PC-9 (cell line): ENCODE results near the gene SH3RF3. TPM values are rescaled to one million over a fixed set of nuclear protein-coding genes. Genes with fewer than 3 reads are reported as not detected.
"Not testable (repeated sequence)": the region's sequence is repeated elsewhere in the genome, so short reads cannot be mapped to it uniquely, and the experiment has no call there.

Source experiments
- BruUV-seq: library from RNA; stranded (reverse); fragments of 400-500 nt; replicated peaks from 2 replicates; lab custom pipeline; 2021; lab: Mats Ljungman, UMichigan
- CTCF ChIA-PET: fragments of 300-600 bp; sonication (Branson Sonifier 250); formaldehyde crosslinking; loops from one replicate; lab custom pipeline; 2022; ENCODE audit warnings: antibody characterized with exemption; lab: Charles Lee
- POLR2A ChIA-PET: fragments of 300-600 bp; sonication (Branson Sonifier 250); formaldehyde crosslinking; loops from one replicate; lab custom pipeline; 2022; ENCODE audit warnings: antibody characterized with exemption; ENCODE audit not compliant: unreplicated experiment; lab: Charles Lee
- DNase-seq, 2 experiments: peaks; one replicate each; pipeline versions ENCODE4 v3.0.0 to v3.0.0-alpha.2; 2015 to 2022; ENCODE audit warnings: mixed read lengths in 1 of 2
- H2AFZ ChIP-seq: fragments of 200-600 bp; sonication (generic); 2 replicates; pipeline ENCODE4 v1.8.1; 2017; ENCODE audit warnings: antibody characterized with exemption
- H3F3A ChIP-seq: fragments of 200-600 bp; sonication (generic); 2 replicates; pipeline ENCODE4 v1.8.1; 2017; ENCODE audit warnings: antibody characterized with exemption, mild to moderate bottlenecking, low read depth; ENCODE audit not compliant: insufficient read depth
- H3K27ac ChIP-seq: fragments of 200-600 bp; sonication (generic); 2 replicates; pipeline ENCODE4 v1.6.1; 2016; ENCODE audit warnings: mixed run types
- H3K27me3 ChIP-seq: fragments of 200-600 bp; sonication (generic); 2 replicates; pipeline ENCODE4 v1.6.1; 2016; ENCODE audit warnings: low read depth, mixed run types; ENCODE audit not compliant: insufficient read depth
- H3K36me3 ChIP-seq: fragments of 200-600 bp; sonication (generic); 2 replicates; pipeline ENCODE4 v1.6.1; 2016; ENCODE audit warnings: low read depth, mixed run types
- H3K4me1 ChIP-seq: fragments of 200-600 bp; sonication (generic); replicated peaks from 2 replicates; pipeline ENCODE4 v1.6.1; 2016; ENCODE audit warnings: mixed run types; ENCODE audit not compliant: insufficient read depth
- H3K4me2 ChIP-seq: fragments of 200-600 bp; sonication (generic); 2 replicates; pipeline ENCODE4 v1.6.1; 2017; ENCODE audit warnings: mixed run types
- H3K4me3 ChIP-seq: fragments of 200-600 bp; sonication (generic); 2 replicates; pipeline ENCODE4 v1.6.1; 2016; ENCODE audit warnings: mixed run types
- H3K79me2 ChIP-seq: fragments of 200-600 bp; sonication (generic); 2 replicates; pipeline ENCODE4 v1.6.1; 2017; ENCODE audit warnings: low read depth, mixed run types
- H3K9me2 ChIP-seq: fragments of 200-600 bp; sonication (generic); 2 replicates; pipeline ENCODE4 v1.8.1; 2017; ENCODE audit warnings: mild to moderate bottlenecking; ENCODE audit not compliant: insufficient read depth
- H3K9me3 ChIP-seq: fragments of 200-600 bp; sonication (generic); 2 replicates; pipeline ENCODE4 v1.8.1; 2016; ENCODE audit warnings: low read depth; ENCODE audit not compliant: insufficient read depth
- H4K20me1 ChIP-seq: fragments of 200-600 bp; sonication (generic); 2 replicates; pipeline ENCODE4 v1.8.1; 2017; ENCODE audit not compliant: insufficient read depth
- EZH2 ChIP-seq: fragments of 200-600 bp; sonication (generic); IDR thresholded peaks from 2 replicates; pipeline ENCODE4 v1.8.0; 2017; ENCODE audit warnings: antibody characterized with exemption, low read depth
- intact Hi-C: fragments of 100-400 bp; cut with micrococcal nuclease; formaldehyde crosslinking; loops from one replicate; pipeline ENCODE4 v1.10.0; 2022; ENCODE audit not compliant: unreplicated experiment
- total RNA-seq: library from RNA; stranded (reverse); gene quantifications from 2 replicates; pipeline ENCODE4 v1.2.3, GENCODE V29; 2021
- TF ChIP-seq, protein P1 (sequence below): fragments of 200-600 bp; sonication (generic); conservative IDR thresholded peaks from 2 replicates; pipeline ENCODE4 v1.6.1; 2017; ENCODE audit warnings: mixed run types, antibody characterized with exemption, mild to moderate bottlenecking, moderate library complexity

SH3RF3 gene
- total RNA-seq, 1 experiment from 2014 or later: 6.1 TPM

DNA sequence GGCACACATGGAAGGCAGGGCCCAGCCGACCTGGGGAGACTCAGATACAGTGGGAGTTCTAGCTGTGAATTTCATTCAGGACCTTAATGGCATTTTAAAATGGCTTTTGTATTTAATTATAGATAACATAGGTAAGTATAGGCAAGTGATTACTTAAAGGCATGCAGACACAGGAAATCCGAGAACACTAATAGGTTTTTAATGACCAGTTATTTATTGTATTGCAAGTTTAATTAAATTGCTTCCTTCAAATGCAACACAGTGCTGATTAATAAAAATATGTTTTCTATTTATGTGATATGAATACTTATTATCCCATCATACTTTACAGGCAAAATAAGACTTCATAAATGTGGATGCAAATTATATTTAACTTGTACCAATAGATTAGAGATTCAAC lies 19.7 kb upstream of the SH3RF3 start:
- no peak overlapping the region for H3K27ac ChIP-seq
- H3K4me1 ChIP-seq: no peaks in the 10 kb centered on the region
- CTCF ChIA-PET: no interaction called here
- no peak overlapping the region for H3K4me3 ChIP-seq
- no peak for DNase-seq
- no peaks in the 10 kb centered on the region for H3K79me2 ChIP-seq
- H3F3A ChIP-seq: no peaks in the 10 kb centered on the region
- no peaks in the 10 kb centered on the region for H3K9me3 ChIP-seq
- no peaks in the 10 kb centered on the region for H3K9me2 ChIP-seq
- H3K27me3 ChIP-seq: no peaks in the 10 kb centered on the region
- H3K4me2 ChIP-seq: no peak overlapping the region
- POLR2A ChIA-PET: no interaction called here
- no peaks in the 10 kb centered on the region for H4K20me1 ChIP-seq
- no peak overlapping the region for H2AFZ ChIP-seq
- H3K36me3 ChIP-seq: no peaks in the 10 kb centered on the region
- intact Hi-C loops: no loop called here
- TF ChIP-seq, protein P1, sequence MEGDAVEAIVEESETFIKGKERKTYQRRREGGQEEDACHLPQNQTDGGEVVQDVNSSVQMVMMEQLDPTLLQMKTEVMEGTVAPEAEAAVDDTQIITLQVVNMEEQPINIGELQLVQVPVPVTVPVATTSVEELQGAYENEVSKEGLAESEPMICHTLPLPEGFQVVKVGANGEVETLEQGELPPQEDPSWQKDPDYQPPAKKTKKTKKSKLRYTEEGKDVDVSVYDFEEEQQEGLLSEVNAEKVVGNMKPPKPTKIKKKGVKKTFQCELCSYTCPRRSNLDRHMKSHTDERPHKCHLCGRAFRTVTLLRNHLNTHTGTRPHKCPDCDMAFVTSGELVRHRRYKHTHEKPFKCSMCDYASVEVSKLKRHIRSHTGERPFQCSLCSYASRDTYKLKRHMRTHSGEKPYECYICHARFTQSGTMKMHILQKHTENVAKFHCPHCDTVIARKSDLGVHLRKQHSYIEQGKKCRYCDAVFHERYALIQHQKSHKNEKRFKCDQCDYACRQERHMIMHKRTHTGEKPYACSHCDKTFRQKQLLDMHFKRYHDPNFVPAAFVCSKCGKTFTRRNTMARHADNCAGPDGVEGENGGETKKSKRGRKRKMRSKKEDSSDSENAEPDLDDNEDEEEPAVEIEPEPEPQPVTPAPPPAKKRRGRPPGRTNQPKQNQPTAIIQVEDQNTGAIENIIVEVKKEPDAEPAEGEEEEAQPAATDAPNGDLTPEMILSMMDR: no peak
- TF ChIP-seq EZH2: no peak
- no TSS peak for BruUV-seq

DNA sequence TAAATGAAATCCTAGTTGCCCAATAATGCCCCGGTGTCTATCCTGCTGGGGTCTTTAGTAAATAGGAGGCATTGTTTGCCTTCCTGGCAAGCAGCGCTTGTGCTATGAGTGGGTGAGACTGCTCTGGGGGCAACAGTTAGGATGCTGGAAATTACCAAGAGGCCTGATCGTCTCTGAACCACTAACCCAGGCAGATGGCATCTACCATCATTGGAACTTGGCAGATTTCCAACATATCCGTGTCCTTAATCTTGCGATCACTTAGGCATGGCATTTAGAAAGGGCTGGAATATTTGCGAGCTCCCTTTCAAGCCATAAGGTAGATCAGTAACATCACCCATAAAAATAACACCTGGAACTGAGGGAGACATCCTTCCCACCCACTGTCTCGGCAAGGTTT lies 18.8 kb upstream of the SH3RF3 start:
- DNase-seq: no peak
- TF ChIP-seq, protein P1: no peak
- no peak for TF ChIP-seq EZH2
- Histone ChIP-seq H3K4me2 (no peak overlapping the region), H3K36me3 (no peaks in the 10 kb centered on the region), H3K79me2 (no peaks in the 10 kb centered on the region), H3K4me3 (no peak overlapping the region), H3K9me3 (no peaks in the 10 kb centered on the region), H3K27ac (no peak overlapping the region), H3K4me1 (no peaks in the 10 kb centered on the region), H3F3A (no peaks in the 10 kb centered on the region), H4K20me1 (no peaks in the 10 kb centered on the region), H3K27me3 (no peaks in the 10 kb centered on the region), H3K9me2 (no peaks in the 10 kb centered on the region), H2AFZ (no peak overlapping the region)
- BruUV-seq: no TSS peak
- ChIA-PET POLR2A (no interaction called here), CTCF (no interaction called here)
- intact Hi-C loops: no loop called here

- H3F3A ChIP-seq, H3K27ac ChIP-seq, H3K79me2 ChIP-seq, H3K4me3 ChIP-seq, H3K27me3 ChIP-seq, BruUV-seq, H3K9me3 ChIP-seq, H3K36me3 ChIP-seq, H3K9me2 ChIP-seq, H4K20me1 ChIP-seq, intact Hi-C loops, H3K4me2 ChIP-seq, CTCF ChIA-PET, DNase-seq, H2AFZ ChIP-seq, POLR2A ChIA-PET: not testable (repeated sequence)
- H3K4me1 ChIP-seq: peaks cover 19% of the 10 kb centered on the region
These were observed 11.8 kb upstream of the SH3RF3 start for GRCh38 chr2:109117181-109117580.

DNA sequence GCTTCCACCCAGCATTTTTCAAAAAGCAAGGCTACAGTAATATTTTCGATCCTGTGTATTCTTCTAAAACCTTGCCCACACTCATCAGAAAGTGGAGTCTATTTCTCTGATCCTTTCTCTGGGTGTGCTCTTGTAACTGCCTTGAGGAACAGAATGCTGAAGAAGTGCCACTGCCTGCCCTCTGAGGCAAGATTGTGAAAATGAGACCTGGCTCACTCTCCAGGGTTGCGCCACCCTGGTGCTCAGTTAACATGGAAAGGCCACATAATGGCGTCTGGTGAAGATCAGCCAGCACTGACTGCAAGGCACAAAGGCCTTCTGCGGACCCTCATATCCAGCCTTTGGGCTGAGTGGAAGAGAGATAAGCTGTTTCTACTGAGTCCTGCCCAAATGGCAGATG lies 11.2 kb upstream of the SH3RF3 start:
- no peak overlapping the region for H2AFZ ChIP-seq
- no TSS peak for BruUV-seq
- POLR2A ChIA-PET: no interaction called here
- CTCF ChIA-PET: no interaction called here
- 0 out of 2 replicates have a peak, but pooled peaks cover 3% of the 10 kb centered on the region for H3F3A ChIP-seq
- no peak overlapping the region for H3K4me2 ChIP-seq
- H3K79me2 ChIP-seq: no peaks in the 10 kb centered on the region
- DNase-seq: no peak
- intact Hi-C loops: no loop called here
- H3K4me3 ChIP-seq: no peak overlapping the region
- no peaks in the 10 kb centered on the region for H3K9me3 ChIP-seq
- H3K36me3 ChIP-seq: no peaks in the 10 kb centered on the region
- no peaks in the 10 kb centered on the region for H3K27me3 ChIP-seq
- TF ChIP-seq EZH2: no peak
- TF ChIP-seq, protein P1: no peak
- H3K27ac ChIP-seq: no peak overlapping the region
- H3K4me1 ChIP-seq: peaks cover 19% of the 10 kb centered on the region
- no peaks in the 10 kb centered on the region for H4K20me1 ChIP-seq
- no peaks in the 10 kb centered on the region for H3K9me2 ChIP-seq
